ENCODE data around the gene TNNI2.

DNA sequence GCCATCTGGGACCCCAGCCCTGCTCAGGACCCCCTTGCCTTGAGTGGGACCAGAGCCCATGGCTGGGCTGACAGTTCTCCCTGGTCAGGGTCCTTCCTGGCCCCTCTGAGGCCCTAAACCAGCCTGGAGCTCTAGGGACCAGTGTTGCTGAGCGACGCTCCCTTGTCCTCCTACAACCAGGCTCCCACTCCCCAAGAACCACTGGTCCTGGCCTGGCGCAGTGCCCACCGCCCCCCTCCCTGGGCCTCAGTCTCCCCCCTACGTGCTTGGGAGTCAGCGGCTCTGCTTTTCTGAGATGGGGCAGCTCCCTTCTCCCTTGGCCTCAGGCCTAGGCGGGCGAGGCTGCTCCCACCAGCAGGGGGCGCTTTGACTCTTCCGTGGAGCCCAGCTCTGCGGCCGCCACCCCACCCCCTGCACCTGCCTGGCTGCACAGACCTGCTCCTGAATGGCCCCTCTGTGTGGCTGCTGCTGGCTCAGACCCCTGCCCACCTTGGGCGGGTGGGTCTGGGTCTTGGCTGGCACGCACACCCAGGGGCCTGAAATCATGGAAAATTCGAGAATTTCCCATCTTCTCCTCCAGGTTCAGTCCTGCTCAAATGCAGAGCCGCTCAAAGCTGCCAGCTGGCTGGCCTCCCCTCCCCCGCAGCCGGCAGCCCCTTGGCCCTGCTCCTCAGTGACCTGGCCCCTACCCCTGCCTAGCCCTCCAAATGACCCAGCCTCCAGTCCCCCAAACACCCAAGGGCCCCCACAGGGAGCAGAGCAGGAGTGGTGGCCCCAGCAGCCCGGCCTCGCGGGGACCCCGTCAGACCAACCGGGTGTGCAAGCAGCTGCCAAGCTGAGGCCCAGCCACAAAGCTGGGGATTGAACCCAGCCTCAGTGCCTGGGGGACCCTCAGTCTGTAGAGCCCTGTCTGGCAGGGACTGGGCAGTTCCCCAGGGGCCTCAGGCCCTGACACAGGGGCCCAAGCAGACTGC is 43.8 kb downstream of the TNNI2 start:
- TF ChIP-seq, protein P1, sequence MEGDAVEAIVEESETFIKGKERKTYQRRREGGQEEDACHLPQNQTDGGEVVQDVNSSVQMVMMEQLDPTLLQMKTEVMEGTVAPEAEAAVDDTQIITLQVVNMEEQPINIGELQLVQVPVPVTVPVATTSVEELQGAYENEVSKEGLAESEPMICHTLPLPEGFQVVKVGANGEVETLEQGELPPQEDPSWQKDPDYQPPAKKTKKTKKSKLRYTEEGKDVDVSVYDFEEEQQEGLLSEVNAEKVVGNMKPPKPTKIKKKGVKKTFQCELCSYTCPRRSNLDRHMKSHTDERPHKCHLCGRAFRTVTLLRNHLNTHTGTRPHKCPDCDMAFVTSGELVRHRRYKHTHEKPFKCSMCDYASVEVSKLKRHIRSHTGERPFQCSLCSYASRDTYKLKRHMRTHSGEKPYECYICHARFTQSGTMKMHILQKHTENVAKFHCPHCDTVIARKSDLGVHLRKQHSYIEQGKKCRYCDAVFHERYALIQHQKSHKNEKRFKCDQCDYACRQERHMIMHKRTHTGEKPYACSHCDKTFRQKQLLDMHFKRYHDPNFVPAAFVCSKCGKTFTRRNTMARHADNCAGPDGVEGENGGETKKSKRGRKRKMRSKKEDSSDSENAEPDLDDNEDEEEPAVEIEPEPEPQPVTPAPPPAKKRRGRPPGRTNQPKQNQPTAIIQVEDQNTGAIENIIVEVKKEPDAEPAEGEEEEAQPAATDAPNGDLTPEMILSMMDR (IDR thresholded peaks at IDR 0.05) = peak; percentile 87
- no peak for TF ChIP-seq EZH2 (IDR thresholded peaks at IDR 0.05; ENCODE audit: borderline replicate concordance, insufficient read depth, low read depth, low read length, poor library complexity, severe bottlenecking)
